Sigmoid colon (tissue), 7 donors: Measurements from ENCODE around the gene CNOT10. TPM values are rescaled to one million over a fixed set of nuclear protein-coding genes. Genes with fewer than 3 reads are reported as not detected.

Source experiments
- DNase-seq: peaks from one replicate; pipeline ENCODE4 v3.0.0-alpha.2; 2019
- H3K27ac ChIP-seq, 4 donors: fragments of 200-600 bp; sonication (generic); one replicate each; pipeline ENCODE4 v1.5.1; 2016 to 2019; ENCODE audit warnings: mild to moderate bottlenecking in 1 of 4
- H3K27me3 ChIP-seq, 3 donors: fragments of 200-600 bp; sonication (generic); one replicate each; pipeline ENCODE4 v1.5.1; 2019; ENCODE audit warnings: mild to moderate bottlenecking in 1 of 3
- H3K36me3 ChIP-seq, 4 donors: fragments of 200-600 bp; sonication (generic); one replicate each; pipeline ENCODE4 v1.5.1; 2016 to 2019
- H3K4me1 ChIP-seq, 4 donors: fragments of 200-600 bp; sonication (generic); one replicate each; pipeline ENCODE4 v1.5.1; 2017 to 2019
- H3K4me3 ChIP-seq, 4 donors: fragments of 200-600 bp; sonication (generic); one replicate each; pipeline ENCODE4 v1.5.1; 2017 to 2019; ENCODE audit warnings: mild to moderate bottlenecking in 2 of 4, moderate library complexity in 1 of 4
- H3K9me3 ChIP-seq, 4 donors: fragments of 200-600 bp in 3 of 4; sonication (generic) in 3 of 4; one replicate each; pipeline versions ENCODE4 v1.5.1 to v1.6.1; 2013 to 2019
- CTCF ChIP-seq, 4 experiments: fragments of 450-650 bp in 3 of 4; fragments of 200-600 bp in 1 of 4; IDR thresholded peaks; one replicate each; pipeline ENCODE4 v1.5.1; 2016 to 2019; ENCODE audit warnings: antibody characterized with exemption in 4 of 4, mild to moderate bottlenecking in 3 of 4, moderate library complexity in 2 of 4
- EP300 ChIP-seq, 4 donors: sonication (generic); formaldehyde crosslinking; IDR thresholded peaks; one replicate each; pipeline ENCODE4 v1.6.1; 2017; ENCODE audit warnings: antibody characterized with exemption in 4 of 4
- POLR2A ChIP-seq, 2 donors: fragments of 450-650 bp; IDR thresholded peaks; one replicate each; pipeline ENCODE4 v1.6.1; 2016; ENCODE audit warnings: antibody characterized with exemption in 2 of 2, mild to moderate bottlenecking in 2 of 2, moderate library complexity in 2 of 2
- POLR2AphosphoS5 ChIP-seq, 4 donors: sonication (generic); formaldehyde crosslinking; IDR thresholded peaks; one replicate each; pipeline ENCODE4 v1.6.1; 2017; ENCODE audit warnings: antibody characterized with exemption in 4 of 4
- WGBS, 2 donors: extraction: QIAGEN DNeasy Blood & Tissue Kit; methylation state at CpG; one replicate each; pipeline ENCODE4 v1.1.7; 2013; 5-methylcytosine and 5-hydroxymethylcytosine counted together
- intact Hi-C: fragments of 100-400 bp; cut with DNase I; formaldehyde crosslinking; loops from one replicate; pipeline ENCODE4 v1.15.1; 2023
- polyA plus RNA-seq, 3 donors: library from polyadenylated mRNA; stranded (reverse); fragments of 200-250 nt; gene quantifications; one replicate each; pipeline ENCODE4 v1.2.3, GENCODE V29; 2013
- total RNA-seq, 4 donors: library from RNA; depleted of rRNA; stranded (reverse); fragments of >200 nt; gene quantifications; one replicate each; pipeline ENCODE4 v1.1.0, GENCODE V29; 2016
- donor health status: healthy with polysubstance abuse.
- donor health status: Bipolar disorder and iron deficiency.
- donor health status: healthy.

The CNOT10 gene
- total and polyA plus RNA-seq, 7 donors, result 7.2 to 33.5 (median 18.6) TPM

DNA sequence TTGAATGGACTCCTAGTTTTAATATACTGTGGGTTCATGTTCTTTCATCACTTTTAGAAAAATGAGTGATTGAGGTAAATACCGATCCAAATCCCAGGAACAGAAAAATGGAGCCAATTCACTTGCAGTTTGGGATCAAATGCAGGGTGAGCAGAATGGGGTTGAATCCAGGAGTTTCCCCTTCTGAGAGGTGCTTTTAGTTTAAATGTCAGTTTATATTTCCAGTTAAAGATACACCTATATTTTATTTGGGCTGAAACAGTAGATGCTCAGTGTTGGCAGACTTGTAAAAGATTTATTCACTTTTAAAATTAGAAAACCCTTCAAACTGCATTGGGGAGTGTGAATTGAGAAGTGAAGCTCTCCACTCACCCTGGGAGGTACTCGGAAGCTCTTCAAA, 135.4 kb downstream of the CNOT10 start:
- no peak overlapping the region for H3K4me3 ChIP-seq
- no peak overlapping the region for H3K27ac ChIP-seq
- DNase-seq, result no peak
- H3K9me3 ChIP-seq, result no peaks in the 10 kb centered on the region
- WGBS, 2 donors, result 57 to 84% methylated on average over 2 of the region's 2 CpGs
- intact Hi-C loops, result no loop called here
- H3K4me1 ChIP-seq, result peaks cover 0 to 28% (median 26%) of the 10 kb centered on the region in 4 donors
- peaks cover 54 to 93% (median 65%) of the 10 kb centered on the region in 3 donors for H3K27me3 ChIP-seq
- TF ChIP-seq CTCF (IDR thresholded peaks at IDR 0.05) (no peak), POLR2AphosphoS5 (IDR thresholded peaks at IDR 0.05) (no peak), EP300 (IDR thresholded peaks at IDR 0.05) (no peak), POLR2A (IDR thresholded peaks at IDR 0.05) (no peak)
- H3K36me3 ChIP-seq, result no peaks in the 10 kb centered on the region

DNA sequence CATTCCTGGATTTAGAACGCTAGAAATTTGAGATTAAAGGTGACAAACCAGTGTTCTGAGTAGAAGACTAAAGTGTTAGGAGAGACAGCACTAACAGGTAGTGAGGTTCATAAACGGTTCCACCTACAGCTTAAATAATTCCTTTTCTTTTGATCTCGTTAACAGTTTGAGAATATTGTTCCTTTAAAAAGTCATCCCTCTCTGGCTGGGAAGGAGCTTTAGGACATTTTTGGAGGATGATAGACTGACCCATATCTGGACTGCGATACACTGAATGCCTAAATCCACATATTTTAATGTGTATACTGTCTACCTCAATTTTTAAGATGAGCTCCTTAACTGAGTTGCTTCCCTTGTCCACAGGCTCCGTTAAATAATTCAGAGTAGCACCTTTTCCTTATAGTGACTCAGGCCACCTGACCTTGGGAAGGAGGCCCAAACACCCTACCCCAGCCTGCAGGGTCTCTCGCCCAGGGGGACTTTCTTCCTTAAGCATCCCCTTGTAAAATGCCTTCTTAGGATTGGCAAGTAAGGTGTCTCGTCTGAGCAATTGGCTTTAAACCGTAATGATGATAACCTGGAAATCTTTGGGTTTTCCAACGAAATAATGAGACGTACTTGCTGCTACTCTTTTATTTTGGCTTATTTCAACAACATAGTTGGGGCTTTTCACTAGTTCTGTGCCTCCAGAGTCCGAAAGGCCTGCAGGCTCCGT, 136.1 kb downstream of the CNOT10 start:
- H3K27ac ChIP-seq, result no peak overlapping the region
- 29 to 60% methylated on average over 12 of the region's 12 CpGs for WGBS, 2 donors
- TF ChIP-seq EP300 (IDR thresholded peaks at IDR 0.05) (no peak), POLR2A (IDR thresholded peaks at IDR 0.05) (no peak), CTCF (IDR thresholded peaks at IDR 0.05) (no peak), POLR2AphosphoS5 (IDR thresholded peaks at IDR 0.05) (no peak)
- peaks cover 51 to 86% (median 62%) of the 10 kb centered on the region in 3 donors for H3K27me3 ChIP-seq
- peaks cover 0 to 28% (median 25%) of the 10 kb centered on the region in 4 donors for H3K4me1 ChIP-seq
- intact Hi-C loops, result no loop called here
- H3K36me3 ChIP-seq, result no peaks in the 10 kb centered on the region
- no peak for DNase-seq
- H3K4me3 ChIP-seq, result no peak overlapping the region
- H3K9me3 ChIP-seq, result no peaks in the 10 kb centered on the region

GRCh38 chr3:32821686-32822296, 136.8 kb downstream of the CNOT10 start:
- no peak overlapping the region for H3K27ac ChIP-seq
- H3K9me3 ChIP-seq, result no peaks in the 10 kb centered on the region
- no peaks in the 10 kb centered on the region for H3K36me3 ChIP-seq
- H3K4me3 ChIP-seq, result no peak overlapping the region
- H3K27me3 ChIP-seq, result peaks cover 47 to 80% (median 56%) of the 10 kb centered on the region in 3 donors
- TF ChIP-seq EP300 (IDR thresholded peaks at IDR 0.05) (no peak), POLR2A (IDR thresholded peaks at IDR 0.05) (no peak), POLR2AphosphoS5 (IDR thresholded peaks at IDR 0.05) (no peak)
- H3K4me1 ChIP-seq, result peaks cover 0 to 21% (median 18%) of the 10 kb centered on the region in 4 donors
- intact Hi-C loops, result no loop called here
- DNase-seq, result no peak
- WGBS, 2 donors, result 12 to 57% methylated on average over 44 of the region's 44 CpGs

DNA sequence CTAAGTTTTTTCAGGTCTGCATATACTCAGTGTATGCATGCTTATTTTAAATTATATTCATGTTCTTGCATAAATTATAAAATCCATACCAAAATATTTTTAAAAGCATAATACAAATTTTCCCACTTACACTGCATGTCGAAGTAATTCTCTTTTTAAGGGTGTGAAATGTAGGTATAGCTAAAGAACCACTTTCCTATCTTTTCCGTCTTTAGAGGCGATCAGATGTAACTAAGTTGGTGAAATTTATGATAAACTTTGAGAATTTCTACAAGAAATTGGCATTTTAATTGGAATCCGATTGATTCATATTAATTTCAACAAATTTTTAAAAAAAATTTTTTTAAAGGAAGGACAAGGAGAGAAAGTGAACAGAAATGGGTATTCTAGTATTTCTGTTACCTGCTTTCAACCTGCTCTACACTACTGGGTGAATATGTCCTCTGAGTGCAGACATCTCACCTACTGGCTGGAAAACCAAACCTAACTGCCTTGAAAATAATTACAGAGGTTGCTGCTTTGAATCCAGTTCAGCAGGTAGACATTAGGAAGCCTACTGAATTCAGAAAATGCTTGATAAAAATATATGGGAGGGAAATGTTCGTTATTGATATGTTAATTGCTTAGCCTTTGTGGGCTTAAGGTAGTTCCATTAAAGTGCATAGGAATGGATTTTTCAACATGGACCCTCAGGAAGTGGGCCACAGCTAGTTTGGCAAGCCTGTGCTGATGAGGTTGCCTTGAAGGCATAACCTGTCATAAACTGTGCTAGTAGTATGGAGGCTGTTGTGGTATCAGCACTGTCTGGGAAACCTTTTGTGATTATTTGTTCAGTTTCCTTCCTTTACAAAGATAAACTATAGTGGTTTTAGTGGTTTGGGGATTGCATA, 137.9 kb downstream of the CNOT10 start:
- no peaks in the 10 kb centered on the region for H3K36me3 ChIP-seq
- peaks cover 37 to 69% (median 45%) of the 10 kb centered on the region in 3 donors for H3K27me3 ChIP-seq
- H3K4me3 ChIP-seq, result no peak overlapping the region
- intact Hi-C loops, result no loop called here
- DNase-seq, result no peak
- no peak for TF ChIP-seq EP300 (IDR thresholded peaks at IDR 0.05)
- TF ChIP-seq POLR2AphosphoS5 (IDR thresholded peaks at IDR 0.05), result no peak
- no peak for TF ChIP-seq CTCF (IDR thresholded peaks at IDR 0.05)
- no peak for TF ChIP-seq POLR2A (IDR thresholded peaks at IDR 0.05)
- H3K4me1 ChIP-seq, result peaks cover 0 to 10% (median 7%) of the 10 kb centered on the region in 4 donors
- H3K9me3 ChIP-seq, result no peaks in the 10 kb centered on the region
- 77 to 87% methylated on average over 5 of the region's 5 CpGs for WGBS, 2 donors
- H3K27ac ChIP-seq, result no peak overlapping the region

Other genes with a start within 250 kb of the CNOT10 start
- 10 to 100 TPM; 37.7 to 82.0 (median 55.4) TPM for gene CMTM6, start 182.3 kb upstream of the CNOT10 start, total RNA-seq
- 10 to 100 TPM; 19.9 to 36.8 (median 21.0) TPM for gene CMTM6, start 182.3 kb upstream of the CNOT10 start, polyA plus RNA-seq
- 10 to 100 TPM; 17.2 to 36.0 (median 29.5) TPM for gene DYNC1LI1, start 114.3 kb upstream of the CNOT10 start, total RNA-seq
- gene DYNC1LI1, start 114.3 kb upstream of the CNOT10 start, polyA plus RNA-seq, result 10 to 100 TPM; 15.9 to 18.5 (median 16.2) TPM
- not detected for gene TRIM71, start 132.8 kb downstream of the CNOT10 start, total RNA-seq
- not detected for gene TRIM71, start 132.8 kb downstream of the CNOT10 start, polyA plus RNA-seq